Stimulated activated CD8-positive, alpha-beta memory T cell treated with anti-CD3 and anti-CD28 coated beads, Interleukin-2, amount 100 ng/mL, for 48 hours (primary cell): Measurements from ENCODE around the gene LRRC31.
A peak's percentile ranks its signal among the peaks of the same experiment; 100 is the strongest.

Experiments
- DNase-seq, 2 donors: peaks; one replicate each; pipeline ENCODE4 v3.0.0-alpha.2; 2020; ENCODE audit warnings: low read depth in 2 of 2

Gene LRRC31

GRCh38 chr3:169813278-169813677 lies 56.5 kb downstream of the LRRC31 start:
- no peak for DNase-seq

DNA sequence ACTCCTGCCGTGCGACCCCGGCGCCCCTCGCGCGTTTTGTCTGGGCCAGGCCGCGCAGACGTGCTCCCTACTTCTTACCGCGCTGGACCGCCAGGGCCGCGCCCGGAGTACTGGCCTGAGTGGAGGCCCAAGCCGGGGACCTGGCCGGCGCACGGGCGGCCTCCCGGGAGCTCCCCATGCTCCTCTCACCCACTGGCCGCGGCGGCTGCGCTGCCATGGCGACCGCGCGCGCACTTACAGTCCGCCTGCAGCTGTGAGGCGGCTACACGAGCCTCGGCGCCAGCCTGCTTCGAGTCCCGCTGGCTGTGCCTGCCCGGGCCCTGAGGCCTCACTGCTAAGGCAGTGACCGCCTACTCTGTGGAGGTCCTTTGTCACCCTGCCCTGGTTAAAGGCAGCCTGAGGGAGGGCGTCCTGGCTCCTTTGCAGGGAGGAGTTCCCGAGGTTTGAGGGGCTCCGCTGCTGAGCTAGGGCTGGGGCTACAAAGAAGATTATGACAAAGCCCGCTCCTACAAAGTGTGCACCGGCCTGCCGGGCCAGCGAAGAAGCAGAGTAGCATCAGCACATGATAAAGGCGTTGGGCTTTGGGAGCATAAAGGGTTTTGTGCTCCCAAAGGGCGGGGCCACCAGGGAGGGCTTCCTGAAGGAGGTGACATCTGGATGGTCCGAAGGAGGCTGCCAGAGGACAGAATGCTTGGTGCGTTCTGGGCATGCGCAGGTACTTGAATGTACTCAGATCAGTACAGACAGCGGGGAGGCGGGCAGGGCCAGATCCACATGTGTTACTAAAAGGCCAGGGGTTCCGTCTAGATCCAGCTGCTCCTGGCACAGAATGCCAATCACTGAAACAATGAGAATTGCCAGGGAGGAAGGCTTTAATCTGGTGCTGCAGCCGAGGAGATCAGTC lies 57.2 kb downstream of the LRRC31 start, which contains the start of the genes LRRC34 and LRRIQ4:
LRRC34 (minus strand) TSS at position 573 of the 904 bp plus-strand sequence; CDS start at position 217, 356 bp downstream.
LRRIQ4 (plus strand) TSS at position 539 of the 904 bp plus-strand sequence. CDS start 9,052 bp downstream, outside the sequence.
- peak; percentile 73 for DNase-seq

GRCh38 chr3:169811631-169812331 lies 58.0 kb downstream of the LRRC31 start:
- peak in 1 of 2 donors; percentile 5 for DNase-seq

DNA sequence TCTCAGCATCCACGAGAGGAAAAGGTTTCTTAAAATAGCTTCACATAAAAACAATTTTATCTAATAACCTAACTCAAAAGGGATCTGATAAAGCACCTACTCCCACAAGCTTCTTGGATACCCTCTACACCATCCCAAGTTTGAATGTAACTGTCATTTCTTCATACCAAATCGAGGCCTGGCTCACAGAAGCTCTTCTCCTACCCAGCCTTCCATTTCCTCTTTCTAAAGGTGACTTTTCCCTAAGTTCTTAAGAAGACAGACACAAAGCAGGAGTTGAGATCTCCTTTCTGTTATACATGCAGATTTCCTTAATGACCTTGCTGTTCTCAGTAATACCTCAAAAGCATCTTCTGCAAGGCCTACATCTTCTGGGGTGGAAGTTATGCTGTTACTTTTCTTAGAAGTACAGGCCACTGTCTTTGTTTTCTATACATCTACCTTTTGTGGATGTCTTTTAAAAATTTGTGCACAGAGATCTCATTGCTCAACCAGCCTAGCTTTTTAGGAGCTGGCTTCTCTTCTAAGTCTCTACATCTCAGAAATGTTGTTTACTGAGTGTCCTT lies 60.4 kb downstream of the LRRC31 start:
- DNase-seq: no peak

- no peak for DNase-seq
These were observed 65.1 kb downstream of the LRRC31 start for GRCh38 chr3:169804681-169805080.

GRCh38 chr3:169792359-169792758 lies 77.4 kb downstream of the LRRC31 start:
- no peak for DNase-seq

GRCh38 chr3:169790687-169791429 lies 78.9 kb downstream of the LRRC31 start:
- DNase-seq: no peak

- no peak for DNase-seq
These were observed 79.5 kb downstream of the LRRC31 start for GRCh38 chr3:169790219-169790618.
